HG03521 (cell line): ENCODE measurements around the gene WAPL.
A peak's percentile ranks its signal among the peaks of the same experiment; 100 is the strongest.
"Not testable (repeated sequence)": the region's sequence is repeated elsewhere in the genome, so short reads cannot be mapped to it uniquely, and the experiment has no call there.

Experiments used
- ATAC-seq: cut with Tn5 transposase; IDR thresholded peaks from one replicate; pipeline ENCODE4 v1.9.1; 2021; ENCODE audit warnings: mild to moderate bottlenecking, moderate library complexity; ENCODE audit not compliant: unreplicated experiment

Gene WAPL

DNA sequence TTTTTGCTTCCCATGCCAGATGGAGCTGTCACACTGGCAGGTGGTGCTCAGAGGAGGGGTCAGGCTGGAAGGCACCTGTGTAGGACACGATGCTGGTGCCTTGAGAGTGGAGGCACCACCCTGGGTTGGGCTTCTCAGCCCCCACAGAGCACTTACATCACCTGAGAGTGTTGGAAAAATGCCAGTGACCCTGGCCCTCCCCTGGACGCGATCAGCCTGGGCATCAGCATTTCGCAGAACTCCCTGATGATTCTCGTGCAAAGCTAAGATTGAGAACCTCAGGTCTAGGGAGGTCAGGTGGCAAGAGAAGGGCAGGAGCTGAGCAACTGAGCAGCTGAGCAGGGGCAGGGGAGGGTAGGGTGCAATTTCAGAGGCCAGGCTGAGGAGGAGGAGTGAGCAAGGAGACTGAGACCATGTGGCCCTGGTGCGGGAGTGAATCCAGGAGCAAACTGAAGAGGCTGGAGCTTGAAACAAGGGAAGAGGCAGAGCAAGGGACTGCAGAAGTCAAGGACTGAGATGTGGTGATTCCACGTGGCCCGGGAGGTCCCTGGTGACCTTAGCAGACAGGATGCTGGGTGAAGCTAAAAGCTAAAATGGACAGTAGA, 130.3 kb downstream of the WAPL start:
- ATAC-seq = no peak

DNA sequence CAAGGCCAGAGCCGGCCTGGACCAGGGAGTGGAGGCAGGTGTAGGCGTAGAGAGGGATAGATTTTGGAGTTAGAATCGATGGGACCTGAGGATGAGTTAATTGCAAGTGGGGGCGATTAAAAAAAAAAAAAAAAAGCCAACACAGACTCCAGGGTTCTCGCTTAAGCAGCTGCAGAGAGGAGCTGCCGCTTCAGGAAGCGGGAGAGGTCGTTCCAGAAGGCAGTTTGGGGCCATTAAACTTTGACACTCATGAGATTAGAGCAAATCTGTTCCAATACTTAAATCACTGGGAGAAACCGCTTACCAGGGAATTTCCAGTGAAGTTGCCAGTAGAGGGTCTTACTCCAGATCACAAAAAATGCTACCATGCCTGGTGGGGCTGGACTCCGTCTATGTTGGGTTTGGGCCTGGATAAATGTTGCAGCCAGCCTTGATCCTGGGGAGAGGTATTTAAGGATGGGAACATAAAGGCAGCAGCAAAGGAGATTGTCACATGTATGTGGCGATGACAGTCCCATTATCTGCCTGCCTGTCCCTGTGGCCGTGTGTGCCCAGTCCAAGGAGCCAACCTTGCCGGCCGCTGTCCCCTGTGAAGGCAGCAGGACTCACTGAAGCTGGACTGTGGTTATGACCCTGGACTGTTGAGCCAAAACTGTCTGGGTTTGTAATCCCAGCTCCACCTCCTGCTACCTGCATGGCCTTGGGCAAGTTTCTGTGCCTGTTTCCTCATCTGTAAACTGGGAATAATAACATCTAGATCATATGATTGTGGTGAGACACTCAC, 131.1 kb downstream of the WAPL start:
- ATAC-seq = no peak

DNA sequence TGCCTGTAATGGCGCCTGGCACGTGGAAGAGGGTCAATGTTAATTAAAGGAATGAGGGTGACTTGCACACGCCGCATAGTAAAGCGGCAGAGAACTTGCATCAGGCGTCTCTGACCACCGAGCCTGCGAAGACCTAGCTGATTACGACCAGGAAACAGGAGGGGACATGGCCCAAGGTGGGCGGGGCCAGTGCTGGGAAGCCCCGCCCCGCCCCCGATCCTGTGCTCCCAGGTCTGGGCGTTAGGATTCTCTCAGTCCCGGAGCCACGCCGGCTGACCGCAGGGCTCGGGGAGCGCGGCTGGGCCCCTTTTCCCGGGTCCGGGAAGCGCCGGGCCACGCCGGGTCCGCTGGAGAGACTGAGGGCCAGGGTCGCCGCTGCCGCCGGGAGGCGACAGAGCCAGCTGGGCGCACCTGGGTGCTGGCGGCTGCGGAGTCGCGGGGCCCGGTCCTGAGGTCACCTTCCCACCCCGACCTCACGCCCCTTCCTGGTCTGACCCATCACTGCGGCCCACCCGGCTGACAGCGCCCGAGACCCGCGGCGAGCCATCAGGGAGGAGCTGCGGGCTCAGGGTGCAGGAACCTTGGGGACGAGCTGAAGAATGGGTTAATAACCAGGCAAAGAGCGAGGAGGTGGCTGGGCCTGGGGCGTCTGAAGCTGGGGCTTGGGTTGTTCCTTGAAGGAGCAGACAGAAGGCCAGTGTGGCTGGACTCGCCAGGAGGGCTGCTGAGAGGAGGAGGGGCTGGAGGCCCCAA, 132.0 kb downstream of the WAPL start:
- ATAC-seq = peak; percentile 75

DNA sequence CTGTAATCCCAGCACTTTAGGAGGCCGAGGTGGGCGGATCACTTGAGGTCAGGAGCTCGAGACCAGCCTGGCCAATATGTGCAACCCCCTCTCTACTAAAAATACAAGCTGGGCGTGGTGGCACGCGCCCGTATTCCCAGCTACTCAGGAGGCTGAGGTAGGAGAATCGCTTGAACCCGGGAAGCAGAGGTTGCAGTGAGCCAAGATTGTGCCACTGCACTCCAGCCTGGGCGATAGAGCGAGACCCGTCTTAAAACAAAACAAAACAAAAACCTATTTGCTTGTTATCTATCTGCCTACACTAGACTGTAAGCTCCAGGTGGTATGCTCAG, 132.5 kb downstream of the WAPL start:
- ATAC-seq = not testable (repeated sequence)

DNA sequence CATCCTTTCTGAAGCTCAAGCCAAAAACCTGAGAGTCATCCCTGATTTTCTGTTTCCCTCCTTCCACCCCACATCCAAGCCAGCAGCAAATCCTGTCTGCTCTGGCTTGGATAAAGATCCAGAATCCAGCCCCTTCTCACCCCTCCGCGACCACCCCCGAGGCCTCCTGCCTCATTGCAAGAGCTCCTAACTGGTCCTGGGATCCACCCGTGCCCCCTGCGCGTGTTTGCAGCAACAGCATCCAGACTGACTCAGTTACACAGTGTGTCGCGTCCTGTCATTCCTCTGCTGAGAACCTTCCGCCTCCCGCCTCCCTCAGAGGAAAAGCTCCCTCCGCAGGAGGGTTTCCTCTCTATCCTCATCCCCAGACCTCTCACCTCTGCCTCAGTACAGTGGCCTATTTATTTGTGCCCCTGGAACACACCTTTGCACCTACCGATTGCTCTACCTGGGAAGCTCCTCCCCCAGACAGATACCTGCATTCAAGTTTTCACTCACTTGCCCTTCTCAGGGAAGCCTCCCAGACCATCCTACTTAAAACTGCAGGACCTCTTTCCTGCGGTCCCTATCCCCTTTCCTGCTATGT, 133.4 kb downstream of the WAPL start:
- no peak for ATAC-seq

DNA sequence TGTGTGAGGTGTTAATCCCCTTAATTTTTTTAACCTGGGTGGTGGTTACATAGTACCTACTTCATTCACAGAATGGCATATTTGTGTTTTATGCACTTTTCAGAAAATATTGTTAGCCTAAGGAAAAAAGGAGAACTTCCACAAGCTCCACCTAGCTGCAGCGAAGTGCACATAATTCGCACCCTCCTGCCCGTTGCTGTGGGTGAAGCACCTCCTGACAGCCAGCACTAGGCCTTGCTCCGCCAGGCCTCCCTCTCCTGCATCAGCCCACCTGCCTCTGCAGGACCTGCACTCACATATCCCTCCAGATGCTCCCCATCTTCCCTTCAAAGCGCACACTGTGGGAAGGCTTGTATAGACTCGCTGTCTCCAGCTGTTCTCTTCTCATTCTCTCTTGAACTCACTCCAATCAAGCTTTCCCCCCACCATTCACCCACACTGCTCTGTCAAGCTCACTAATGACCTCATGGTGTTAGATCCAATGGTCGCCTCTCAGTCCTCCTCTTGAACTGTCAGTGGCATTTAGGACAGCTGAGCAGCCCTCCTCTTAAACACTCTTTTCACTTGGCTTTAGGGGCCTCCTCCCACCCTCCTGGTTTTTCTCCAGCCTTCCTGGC, 134.3 kb downstream of the WAPL start:
- no peak for ATAC-seq

DNA sequence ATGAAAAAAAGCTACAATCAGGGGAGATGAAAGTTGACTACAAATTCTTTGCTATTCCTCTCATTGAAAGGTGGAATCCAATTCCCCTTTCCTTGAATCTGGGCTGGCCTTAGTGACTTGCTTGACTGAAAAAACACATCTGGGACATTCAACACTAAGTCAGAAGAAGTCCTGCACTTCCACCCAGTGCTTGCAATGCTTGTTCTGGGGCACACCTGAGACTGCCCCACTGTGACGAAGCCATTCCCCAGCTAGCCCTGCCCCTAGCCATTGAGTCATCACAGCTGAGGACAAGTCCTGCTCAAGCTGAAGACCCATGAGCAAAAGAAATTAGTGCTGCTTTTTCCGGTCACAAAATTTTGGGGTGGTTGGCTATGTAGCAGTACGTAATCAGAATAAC, 135.8 kb downstream of the WAPL start:
- no peak for ATAC-seq
